Activated gamma-delta T cell treated with anti-CD3 and anti-CD28 coated beads, Interleukin-2, amount 50 U/mL, for 16 hours (primary cell): ENCODE results near the gene RFC2.
A peak's percentile ranks its signal among the peaks of the same experiment; 100 is the strongest.
"Not testable (repeated sequence)": the region's sequence is repeated elsewhere in the genome, so short reads cannot be mapped to it uniquely, and the experiment has no call there.

ENCODE experiments used
- DNase-seq: peaks from one replicate; pipeline ENCODE4 v3.0.0-alpha.2; 2020; ENCODE audit warnings: low read depth

RFC2 gene

DNA sequence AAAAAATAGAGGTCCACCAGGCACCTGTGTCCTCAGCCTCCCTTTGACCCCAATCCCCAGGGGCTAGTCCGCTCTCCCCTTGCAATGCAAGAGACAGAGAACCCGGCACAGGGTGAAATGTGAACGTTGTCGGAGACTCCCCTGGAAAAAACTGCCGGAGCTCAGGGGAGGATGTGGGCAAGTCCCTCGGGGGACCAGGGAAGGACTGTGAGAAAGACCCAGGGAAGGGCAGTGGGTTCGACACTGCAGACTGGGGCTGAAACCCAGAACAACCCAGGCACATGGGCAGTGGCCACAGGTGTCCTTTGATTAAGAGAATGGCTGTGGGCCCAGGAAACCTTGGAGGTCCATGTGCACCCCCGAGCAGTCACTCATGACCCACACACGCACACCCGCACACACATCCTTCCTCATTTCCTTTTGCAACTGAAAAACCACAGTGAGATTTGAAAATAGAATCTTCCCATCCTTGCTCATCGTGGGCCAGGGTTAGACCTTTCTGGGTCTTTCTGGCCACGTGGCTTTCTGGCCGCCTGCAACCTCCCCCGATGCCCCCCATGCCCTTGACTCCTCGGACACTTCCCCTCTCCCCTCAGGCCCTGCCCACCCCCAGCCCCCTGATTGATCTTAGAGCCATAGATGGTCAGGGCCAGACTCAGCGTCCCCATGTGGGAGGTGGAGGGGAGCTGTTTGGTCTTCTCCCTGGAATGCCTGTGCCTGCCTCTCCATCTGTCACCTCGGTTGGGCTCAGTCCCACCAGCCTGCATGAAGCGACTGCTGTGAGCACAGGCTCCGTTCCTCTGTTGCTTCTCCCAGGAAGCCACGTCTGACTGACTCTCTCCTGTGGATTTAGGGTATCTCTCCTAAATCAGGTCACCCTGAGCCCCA is 36.5 kb downstream of the RFC2 start:
- DNase-seq = no peak

DNA sequence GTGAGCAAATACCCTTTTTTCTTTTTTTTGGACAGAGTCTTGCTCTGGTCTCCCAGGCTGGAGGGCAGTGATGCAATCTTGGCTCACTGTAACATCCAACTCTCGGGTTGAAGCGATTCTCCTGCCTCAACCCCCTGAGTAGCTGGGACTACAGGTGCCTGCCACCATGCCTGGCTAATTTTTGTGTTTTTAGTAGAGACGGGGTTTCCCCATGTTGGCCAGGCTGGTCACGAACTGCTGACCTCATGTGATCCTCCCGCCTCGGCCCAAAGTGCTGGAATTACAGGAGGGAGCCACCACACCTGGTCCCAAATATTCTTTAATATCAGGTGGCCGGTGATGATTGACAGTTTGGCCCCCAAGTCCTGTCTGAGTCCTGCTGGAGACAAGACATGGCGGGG is 37.8 kb downstream of the RFC2 start:
- no peak for DNase-seq

DNA sequence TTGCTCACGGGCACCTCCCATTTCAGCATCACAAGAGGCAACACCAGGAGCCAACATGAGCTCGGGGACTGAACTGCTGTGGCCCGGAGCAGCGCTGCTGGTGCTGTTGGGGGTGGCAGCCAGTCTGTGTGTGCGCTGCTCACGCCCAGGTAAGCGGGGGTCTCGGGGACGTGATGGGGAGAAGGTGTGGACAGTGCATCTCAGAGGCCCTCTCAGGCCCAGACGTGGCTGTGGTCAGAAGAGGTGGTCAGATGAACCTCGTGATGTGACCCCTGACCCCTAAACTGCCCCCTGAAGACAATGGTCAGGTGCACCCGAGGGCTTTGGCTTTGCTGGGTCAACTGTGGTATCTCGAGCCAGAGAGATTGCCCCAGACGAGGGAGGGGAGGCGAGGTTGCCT is 38.3 kb downstream of the RFC2 start:
- no peak for DNase-seq

DNA sequence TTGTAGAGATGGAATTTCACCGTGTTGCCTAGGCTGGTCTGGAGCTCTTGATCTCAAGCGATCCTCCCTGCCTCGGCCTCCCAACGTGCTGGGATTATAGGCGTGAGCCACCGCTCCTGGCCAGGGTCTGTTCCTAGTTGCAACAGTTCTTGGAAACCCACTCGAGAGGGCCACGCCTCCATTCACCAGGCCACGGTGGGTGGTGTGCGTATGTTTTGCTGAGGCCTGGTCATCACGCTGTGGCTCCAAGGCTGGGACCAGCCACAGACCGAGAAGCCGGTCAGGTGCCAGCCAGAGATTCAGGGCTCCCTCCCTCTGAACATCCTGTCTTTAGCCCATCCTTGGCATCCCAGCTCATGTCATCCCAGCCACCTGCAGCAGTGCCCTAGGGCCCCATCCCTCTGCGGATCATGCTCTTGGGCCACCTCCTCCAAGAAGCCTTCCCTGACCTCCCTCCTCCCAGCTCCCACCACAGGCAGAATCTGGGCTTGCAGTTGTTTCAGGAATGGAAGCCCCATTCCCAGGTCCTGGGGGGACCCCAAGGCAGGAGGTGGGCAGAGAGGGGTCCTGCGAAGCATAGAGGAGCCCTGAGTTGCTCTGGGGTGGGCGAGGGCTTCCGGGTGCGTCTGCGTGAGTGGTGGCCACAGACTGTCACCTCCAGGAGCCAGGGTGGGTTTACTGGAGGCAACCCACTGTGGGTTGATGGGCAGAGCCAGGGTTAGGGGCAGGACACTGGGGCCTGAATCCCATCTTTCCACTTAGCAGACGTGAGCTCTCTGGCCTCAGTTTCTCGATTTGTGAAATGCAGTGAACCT is 39.2 kb downstream of the RFC2 start:
- no peak for DNase-seq

DNA sequence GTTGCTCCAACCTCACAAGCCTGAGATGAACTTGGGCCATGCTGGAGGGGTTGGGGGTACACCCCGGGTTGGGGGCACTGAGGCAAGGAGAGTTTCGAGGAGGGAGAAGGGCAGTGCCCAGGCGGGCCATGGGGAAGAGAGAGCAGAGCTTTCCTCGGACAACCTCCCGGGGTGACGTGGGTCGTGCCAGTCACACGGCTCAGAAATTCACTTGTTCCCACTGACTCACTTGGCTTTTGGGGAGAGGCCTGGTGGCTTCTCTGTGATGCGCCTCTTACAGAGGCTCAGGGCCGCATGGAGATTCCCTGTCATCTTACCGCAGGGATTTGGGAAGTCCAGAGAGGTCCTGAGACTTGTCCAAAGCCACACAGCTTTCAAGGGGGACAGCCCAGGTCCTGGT is 41.5 kb downstream of the RFC2 start:
- no peak for DNase-seq

DNA sequence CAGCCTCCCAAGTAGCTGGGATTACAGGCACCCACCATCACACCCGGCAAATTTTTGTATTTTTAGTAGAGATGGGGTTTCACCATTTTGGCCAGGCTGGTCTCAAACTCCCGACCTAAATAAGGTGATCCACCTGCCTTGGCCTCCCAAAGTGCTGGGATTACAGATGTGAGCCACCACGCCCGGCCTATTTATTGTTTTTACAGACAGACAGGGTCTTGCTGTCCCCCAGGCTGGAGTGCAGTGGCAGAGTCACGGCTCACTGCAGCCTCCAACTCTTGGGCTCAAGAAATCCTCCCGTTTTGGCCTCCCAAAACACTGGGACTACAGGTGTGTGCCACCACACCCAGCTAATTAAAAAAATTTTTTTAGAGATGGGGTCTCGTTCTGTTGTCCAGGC is 46.0 kb downstream of the RFC2 start:
- not testable (repeated sequence) for DNase-seq

DNA sequence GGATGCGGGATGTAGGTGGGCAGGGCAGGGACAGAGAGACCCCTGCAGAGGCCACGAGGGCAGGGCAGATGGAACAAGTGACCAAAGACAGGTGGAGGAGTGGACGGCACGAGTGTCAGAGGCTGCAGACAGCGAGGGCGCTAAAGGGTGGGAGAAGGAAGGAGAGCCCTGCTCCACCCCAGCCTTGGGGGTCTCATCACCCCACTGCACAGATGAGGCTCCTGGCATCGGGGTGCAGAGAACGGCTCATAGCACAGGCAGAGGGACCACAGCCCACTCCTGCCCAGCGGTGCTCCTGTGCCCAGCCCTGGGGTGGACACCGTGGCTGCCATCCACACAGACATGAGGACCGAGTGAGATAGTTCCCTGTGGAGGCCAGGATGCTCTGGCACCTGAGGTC is 46.6 kb downstream of the RFC2 start:
- DNase-seq = no peak

DNA sequence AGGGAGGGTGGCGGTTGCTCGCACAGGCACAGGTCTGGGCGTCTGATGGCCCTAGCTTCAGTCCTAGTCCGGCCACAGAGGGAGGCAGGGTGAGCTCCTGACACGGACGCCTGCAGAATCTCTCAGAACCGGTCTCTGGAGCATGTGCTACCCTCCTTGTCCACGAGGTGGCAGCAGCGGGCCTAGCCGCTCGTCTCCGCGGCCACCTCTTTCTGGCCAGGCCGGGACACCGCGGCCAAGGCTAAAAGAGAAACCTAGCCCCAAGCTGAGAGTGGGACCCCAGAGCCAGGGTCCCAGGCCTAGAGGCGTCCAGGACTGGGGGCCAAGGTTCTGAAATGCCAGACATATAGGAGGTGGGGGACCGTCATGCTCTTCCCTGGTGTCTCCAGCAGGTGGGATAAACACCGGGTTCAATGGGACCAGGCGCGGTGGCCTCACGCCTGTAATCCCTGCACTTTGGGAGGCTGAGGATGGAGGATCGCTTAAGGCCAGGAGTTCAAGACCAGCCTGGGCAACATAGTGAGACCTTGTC is 47.5 kb downstream of the RFC2 start:
- peak; percentile 77 for DNase-seq

DNA sequence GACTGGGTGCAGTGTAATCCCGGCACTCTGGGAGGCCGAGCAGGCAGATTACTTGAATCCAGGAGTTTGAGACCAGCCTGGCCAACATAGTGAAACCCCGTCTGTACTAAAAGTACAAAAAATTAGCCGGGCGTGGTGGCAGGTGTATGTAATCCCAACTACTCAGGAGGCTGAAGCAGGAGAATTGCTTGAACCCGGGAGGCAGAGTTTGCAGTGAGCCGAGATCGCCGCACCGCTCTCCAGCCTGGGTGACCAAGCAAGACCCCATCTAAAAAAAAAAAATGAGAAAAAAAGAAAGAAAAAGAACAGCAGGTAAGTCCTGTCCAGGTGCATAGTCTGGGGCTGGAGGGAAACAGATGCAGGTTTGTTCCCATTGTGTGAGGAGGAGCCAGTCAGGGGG is 48.1 kb downstream of the RFC2 start:
- DNase-seq = not testable (repeated sequence)

DNA sequence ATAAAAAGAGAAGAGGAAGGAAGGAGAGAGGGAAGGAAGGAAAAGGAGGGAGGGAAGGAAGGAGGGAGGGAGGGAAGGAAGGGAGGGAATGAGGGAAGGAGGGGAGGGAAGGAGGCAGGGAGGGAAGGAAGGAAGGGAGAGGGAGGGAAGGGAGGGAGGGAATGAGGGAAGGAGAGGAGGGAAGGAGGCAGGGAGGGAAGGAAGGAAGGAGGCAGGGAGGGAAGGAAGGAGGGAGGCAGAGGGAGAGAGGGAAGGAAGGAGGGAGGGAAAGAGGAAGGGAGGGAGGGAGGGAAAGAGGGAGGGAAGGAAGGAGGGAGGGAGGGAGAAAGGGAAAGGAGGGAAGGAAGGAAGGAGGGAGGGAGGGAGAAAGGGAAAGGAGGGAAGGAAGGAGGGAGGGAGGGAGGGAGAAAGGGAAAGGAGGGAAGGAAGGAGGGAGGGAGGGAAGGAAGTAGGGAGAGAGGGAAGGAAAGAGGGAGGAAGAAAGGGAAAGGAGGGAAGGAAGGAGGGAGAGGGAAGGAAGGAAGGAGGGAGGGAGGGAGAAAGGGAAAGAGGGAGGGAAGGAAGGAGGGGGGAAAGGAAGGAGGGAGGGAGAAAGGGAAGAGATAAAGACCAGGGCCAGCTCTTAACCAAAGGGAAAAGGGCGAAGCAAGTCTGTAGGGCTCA is 50.1 kb downstream of the RFC2 start:
- no peak for DNase-seq

DNA sequence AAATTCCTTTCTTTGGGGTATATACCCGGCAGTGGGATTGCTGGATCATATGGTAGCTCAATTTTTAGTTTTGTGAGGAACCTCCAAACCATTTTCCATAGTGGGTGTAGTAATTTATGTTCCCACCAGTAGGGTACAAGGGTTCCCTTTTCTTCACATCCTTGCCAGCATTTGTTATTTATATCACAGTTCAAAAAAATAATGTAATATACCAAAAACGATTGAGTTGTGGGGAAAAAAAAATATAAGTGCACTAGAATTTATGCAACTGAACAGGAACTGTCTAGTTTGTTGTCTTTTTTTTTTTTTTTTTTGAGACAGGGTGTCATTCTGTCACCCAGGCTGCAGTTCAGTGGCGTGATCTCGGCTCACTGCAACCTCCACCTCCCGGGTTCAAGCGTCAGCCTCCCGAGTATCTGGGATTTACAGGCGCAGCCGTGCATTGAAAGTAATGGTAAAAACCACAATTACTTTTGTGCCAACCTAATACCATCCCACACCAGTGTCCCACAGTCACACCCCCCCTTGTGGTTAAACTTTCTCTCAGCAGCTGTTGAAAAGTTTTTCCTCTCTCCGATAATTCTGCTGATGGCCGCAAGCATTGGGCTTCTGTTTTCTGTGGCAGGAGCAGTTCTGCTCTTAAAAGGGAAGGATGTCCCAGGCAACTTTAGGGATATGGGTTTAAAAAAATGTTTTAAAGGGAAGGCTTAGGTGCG is 51.2 kb downstream of the RFC2 start:
- no peak for DNase-seq

DNA sequence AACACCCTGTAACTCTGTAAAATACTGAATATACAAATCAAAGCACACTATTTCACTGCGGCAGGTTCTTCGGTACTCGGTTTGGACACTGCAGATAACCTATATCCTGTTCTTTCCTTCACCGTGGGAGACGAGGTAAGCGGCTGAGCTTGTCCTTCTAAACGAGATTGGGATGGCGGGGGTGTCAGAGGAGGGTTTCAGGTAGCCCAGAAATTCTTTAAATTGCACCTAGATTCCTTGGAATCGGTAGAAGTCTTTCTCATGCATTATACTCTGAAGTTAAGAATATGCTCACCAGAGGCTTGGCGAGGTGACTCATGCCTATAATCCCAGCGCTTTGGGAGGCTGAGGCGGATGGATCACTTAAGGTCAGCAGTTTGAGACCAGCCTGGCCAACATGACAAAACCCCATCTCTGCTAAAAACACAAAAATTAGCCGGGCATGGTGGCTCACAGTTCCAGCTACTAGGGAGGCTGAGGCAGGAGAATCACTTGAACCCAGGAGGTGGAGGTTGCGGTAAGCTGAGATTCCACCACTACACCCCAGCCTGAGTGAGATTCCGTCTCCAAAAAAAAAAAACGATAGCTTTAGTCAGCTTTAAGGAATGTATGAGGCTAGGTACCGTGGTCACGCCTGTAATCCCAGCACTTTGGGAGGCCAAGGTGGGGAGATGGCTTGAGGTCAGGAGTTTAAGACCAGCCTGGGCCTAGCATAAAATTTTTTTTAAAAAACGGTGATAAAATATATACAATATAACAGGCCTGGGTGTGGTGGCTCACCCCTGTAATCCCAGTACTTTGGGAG is 54.4 kb downstream of the RFC2 start:
- DNase-seq = no peak

DNA sequence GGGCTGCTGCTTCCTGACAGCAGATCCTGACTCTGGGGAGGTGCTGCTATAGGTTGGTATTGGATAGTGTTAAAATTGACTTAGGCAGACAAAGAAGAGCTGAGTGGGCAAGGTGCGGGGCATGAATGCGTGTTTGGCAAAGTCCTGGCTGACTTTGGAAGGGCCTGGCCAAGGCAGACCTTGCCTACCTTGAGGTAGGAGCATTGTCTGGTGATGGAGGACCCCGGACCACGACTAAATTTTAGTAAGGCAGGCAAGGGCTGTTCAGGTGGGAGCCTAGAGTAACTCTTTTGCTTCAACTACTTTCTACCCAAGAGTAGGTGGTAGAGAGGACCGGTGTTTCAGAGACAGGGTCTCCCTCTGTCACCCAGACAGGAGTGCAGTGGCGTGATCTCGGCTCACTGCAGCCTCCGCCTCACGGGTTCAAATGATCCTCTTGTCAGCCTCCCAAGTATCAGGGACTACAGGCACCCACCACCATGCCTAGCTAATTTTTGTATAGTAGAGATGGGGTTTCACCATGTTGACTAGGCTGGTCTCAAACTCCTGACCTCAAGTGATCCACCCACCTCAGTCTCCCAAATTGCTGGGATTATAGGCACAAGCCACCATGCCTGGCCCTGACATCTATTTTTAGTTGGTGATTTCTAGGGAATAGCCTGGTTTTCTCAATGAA is 56.6 kb downstream of the RFC2 start:
- DNase-seq = no peak

DNA sequence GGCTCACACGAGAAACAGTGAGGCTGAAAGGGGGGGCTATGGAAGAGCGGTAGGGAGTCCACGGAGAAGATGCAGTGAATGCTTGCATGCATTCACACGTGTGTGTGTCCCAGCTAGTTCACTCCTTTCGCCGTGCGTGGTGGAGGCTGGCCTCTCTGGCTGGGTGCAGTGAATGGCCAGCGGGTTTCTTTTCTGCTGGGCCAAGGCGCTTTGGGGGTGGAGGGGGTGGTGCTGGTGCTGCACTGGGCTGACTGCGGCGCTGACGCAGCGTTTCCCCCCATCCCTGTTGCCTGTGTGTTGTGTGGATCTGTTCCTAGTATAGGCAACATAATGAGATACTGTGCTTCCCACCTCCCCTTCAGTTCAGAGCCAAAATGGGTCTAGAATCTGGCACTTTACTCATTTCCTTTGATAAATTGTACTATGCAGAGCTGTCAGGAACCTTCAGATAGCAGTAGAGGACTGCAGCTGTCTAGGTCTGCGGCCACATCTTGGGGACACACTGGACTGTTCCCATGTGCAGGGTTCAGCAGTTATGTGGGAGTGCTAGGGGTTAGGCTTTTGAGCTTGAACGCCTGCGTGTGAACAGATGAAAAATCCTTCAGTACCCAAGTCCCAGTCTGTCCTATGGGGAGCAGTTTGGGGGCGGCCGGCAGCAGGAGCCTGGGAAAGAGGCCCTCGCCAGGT is 58.1 kb downstream of the RFC2 start:
- DNase-seq = not testable (repeated sequence)

DNA sequence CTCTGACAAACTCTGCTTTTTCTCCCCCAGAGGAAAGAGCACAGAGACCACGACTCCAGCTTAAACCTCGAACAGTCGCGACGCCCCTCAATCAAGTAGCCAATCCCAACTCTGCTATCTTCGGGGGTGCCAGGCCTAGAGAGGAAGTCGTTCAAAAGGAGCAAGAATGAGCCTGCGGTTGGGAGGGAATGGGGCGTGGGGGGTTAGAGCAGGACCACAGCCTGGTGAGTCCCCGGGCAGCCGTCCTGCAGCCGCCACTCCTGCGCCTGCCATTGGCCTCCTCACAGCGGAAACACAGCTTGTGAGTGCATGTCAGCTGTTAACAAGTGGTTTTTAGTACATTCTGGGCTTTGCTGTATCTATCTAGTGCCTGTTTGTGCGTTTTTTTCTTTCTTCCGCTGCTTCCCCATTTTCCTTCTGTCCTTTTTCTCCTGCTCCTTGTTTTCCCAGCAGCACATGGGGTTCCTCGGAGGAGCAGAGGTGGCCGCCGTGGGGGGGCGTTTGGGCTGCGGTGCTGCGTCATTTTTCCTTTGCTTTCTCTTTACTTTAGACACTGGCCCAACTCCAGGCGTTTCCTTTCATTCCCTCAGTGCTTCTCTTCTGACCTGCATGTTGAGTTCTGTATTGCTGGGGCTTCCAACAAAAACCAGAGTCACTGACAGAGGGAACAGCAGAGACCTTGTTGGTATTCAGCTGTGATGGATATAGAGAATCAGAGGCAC is 58.9 kb downstream of the RFC2 start:
- not testable (repeated sequence) for DNase-seq

DNA sequence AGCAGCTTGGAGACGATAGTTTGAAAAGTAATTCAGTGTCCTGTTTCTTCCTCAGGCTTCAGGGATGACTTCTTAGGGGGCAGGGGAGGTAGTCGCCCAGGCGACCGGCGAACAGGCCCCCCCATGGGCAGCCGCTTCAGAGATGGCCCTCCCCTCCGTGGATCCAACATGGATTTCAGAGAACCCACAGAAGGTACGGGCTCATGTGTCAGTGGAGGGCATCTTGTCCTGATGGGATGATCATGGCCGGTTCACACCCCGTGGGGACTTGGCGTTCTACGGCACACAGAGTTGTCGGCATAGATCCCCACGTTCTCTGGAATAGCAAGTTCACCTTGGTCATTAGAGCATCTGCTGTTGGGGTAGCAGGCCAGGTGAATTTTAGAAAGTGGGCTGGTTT is 59.5 kb downstream of the RFC2 start:
- no peak for DNase-seq

DNA sequence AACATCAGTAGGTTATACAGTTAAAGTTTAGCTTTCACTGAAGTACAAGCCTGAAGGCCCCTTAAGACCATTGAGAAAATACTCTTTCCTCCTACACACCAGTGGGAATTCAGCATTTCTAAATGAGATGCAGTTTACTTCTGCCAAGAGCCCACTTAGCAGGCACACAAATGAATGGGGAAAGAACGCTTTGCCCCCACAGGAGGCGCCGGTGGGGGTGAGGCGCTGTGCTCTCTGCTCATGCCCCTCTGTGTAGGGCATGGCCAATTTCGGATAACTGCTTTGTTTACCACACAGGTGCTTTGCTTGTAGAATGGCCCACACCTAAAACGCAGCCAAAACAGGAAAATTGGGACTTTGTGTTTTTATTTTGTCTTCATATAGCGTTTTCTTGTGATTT is 60.3 kb downstream of the RFC2 start:
- no peak for DNase-seq

DNA sequence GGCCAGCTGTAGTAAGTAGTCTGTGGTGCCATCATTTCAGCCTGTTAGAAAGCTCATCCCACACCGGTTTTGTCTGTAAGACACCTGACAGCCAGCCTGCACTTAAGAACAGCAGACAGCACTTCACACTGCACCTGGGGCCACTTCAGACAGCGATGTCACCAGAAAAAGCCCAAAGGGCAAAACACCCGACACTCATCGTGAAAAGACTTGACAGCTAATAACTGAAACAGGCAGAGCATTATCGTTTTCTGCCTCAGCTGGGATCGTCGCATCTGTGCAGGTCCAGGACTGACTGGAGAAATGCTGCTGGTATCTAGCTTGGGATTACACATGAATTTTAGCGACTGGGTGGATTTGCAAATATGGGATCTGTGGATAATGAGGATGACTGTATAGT is 61.1 kb downstream of the RFC2 start:
- no peak for DNase-seq

DNA sequence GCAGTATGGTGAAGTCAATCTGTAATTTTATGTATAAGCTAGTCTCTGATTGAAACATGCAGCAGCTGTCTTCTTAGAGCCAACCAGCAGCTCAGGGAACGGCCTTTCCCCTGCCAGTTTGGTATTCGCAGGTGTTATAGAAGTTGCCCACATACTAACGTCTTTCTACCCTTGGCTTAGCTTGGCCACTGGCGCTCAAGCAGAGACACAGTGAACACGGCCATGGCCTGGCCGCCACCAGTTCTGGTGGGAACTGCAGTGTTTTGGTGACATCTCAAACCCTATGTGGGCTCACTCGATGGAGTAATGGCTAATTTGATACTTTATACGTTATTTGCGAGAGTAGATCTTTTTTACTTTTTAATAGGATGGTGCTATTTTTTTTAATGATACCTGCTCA is 63.0 kb downstream of the RFC2 start:
- no peak for DNase-seq
